MM.1S (cell line): ENCODE results near the gene ANKRD26.

Experiments used
- DNase-seq: peaks from one replicate; pipeline ENCODE4 v3.0.0-alpha.2; 2015
- H2AFZ ChIP-seq: fragments of 300-600 bp; sonication (generic); 2 replicates; pipeline ENCODE4 v1.6.0; 2016; ENCODE audit warnings: antibody characterized with exemption, low read length
- H3F3A ChIP-seq: fragments of 300-600 bp; sonication (generic); 2 replicates; pipeline ENCODE4 v1.6.1; 2016; ENCODE audit warnings: mild to moderate bottlenecking, antibody characterized with exemption, low read length, moderate library complexity, mixed read lengths; ENCODE audit not compliant: insufficient read depth
- H3K27ac ChIP-seq: fragments of 300-600 bp; sonication (generic); 2 replicates; pipeline ENCODE4 v1.5.1; 2016; ENCODE audit warnings: mild to moderate bottlenecking, low read length
- H3K27me3 ChIP-seq: fragments of 300-600 bp; sonication (generic); replicated peaks from 2 replicates; pipeline ENCODE4 v1.6.0; 2016; ENCODE audit warnings: low read length; ENCODE audit not compliant: insufficient read depth
- H3K36me3 ChIP-seq: fragments of 300-600 bp; sonication (generic); replicated peaks from 2 replicates; pipeline ENCODE4 v1.6.1; 2016; ENCODE audit warnings: mild to moderate bottlenecking, low read length, mixed read lengths; ENCODE audit not compliant: insufficient read depth
- H3K4me1 ChIP-seq: fragments of 300-600 bp; sonication (generic); 2 replicates; pipeline ENCODE4 v1.6.1; 2016; ENCODE audit warnings: low read length, mixed read lengths
- H3K4me2 ChIP-seq: fragments of 300-600 bp; sonication (generic); 2 replicates; pipeline ENCODE4 v1.6.0; 2016; ENCODE audit warnings: low read depth, low read length
- H3K4me3 ChIP-seq: fragments of 300-600 bp; sonication (generic); 2 replicates; pipeline ENCODE4 v1.5.1; 2016; ENCODE audit warnings: low read length, mixed read lengths
- H3K79me2 ChIP-seq: fragments of 300-600 bp; sonication (generic); 2 replicates; pipeline ENCODE4 v1.6.1; 2016; ENCODE audit warnings: mixed run types, low read length, mixed read lengths
- H3K9ac ChIP-seq: fragments of 300-600 bp; sonication (generic); 2 replicates; pipeline ENCODE4 v1.6.1; 2016; ENCODE audit warnings: low read length, mixed read lengths
- H3K9me2 ChIP-seq: fragments of 300-600 bp; sonication (generic); replicated peaks from 2 replicates; pipeline ENCODE4 v1.6.1; 2016; ENCODE audit warnings: mild to moderate bottlenecking, low read length, mixed read lengths; ENCODE audit not compliant: insufficient read depth
- H3K9me3 ChIP-seq: fragments of 300-600 bp; sonication (generic); replicated peaks from 2 replicates; pipeline ENCODE4 v1.6.1; 2016; ENCODE audit warnings: mild to moderate bottlenecking, low read length, mixed read lengths; ENCODE audit not compliant: insufficient read depth
- H4K20me1 ChIP-seq: fragments of 300-600 bp; sonication (generic); 2 replicates; pipeline ENCODE4 v1.6.1; 2016; ENCODE audit warnings: mild to moderate bottlenecking, low read length, moderate library complexity, mixed read lengths; ENCODE audit not compliant: insufficient read depth
- CTCF ChIP-seq: fragments of 300-600 bp; sonication (generic); IDR thresholded peaks from 2 replicates; pipeline ENCODE4 v1.5.1; 2016; ENCODE audit warnings: antibody characterized with exemption, low read length, mixed read lengths
- EZH2 ChIP-seq: fragments of 300-600 bp; sonication (generic); optimal IDR thresholded peaks from 2 replicates; pipeline ENCODE3; 2017; ENCODE audit warnings: low read depth, mild to moderate bottlenecking, antibody characterized with exemption, low read length, mixed read lengths
- EZH2phosphoT487 ChIP-seq: fragments of 300-600 bp; sonication (generic); IDR thresholded peaks from 2 replicates; pipeline ENCODE4 v1.6.1; 2018; ENCODE audit warnings: antibody characterized with exemption, low read length

ANKRD26 gene

GRCh38 chr10:27104919-27105318 is 4.6 kb upstream of the ANKRD26 start:
- no peak for DNase-seq
- Histone ChIP-seq H4K20me1 (no peaks in the 10 kb centered on the region), H3K4me3 (no peak overlapping the region), H3K9ac (no peak overlapping the region), H3K9me2 (no peaks in the 10 kb centered on the region), H3K79me2 (no peaks in the 10 kb centered on the region), H3K27me3 (no peaks in the 10 kb centered on the region), H3K27ac (no peak overlapping the region), H3K9me3 (no peaks in the 10 kb centered on the region), H3K36me3 (no peaks in the 10 kb centered on the region), H3K4me1 (no peaks in the 10 kb centered on the region), H2AFZ (no peak overlapping the region), H3K4me2 (no peak overlapping the region), H3F3A (peaks cover 6% of the 10 kb centered on the region; the same call in 1 of the 2 replicates)
- no peak for TF ChIP-seq CTCF
- no peak for TF ChIP-seq EZH2phosphoT487
- TF ChIP-seq EZH2 = no peak

- H3K36me3 ChIP-seq = no peaks in the 10 kb centered on the region
- TF ChIP-seq CTCF = no peak
- no peak for TF ChIP-seq EZH2phosphoT487
- TF ChIP-seq EZH2 = no peak
- peaks cover 8% of the 10 kb centered on the region for H3K79me2 ChIP-seq
- peak overlapping the region; percentile 80 for H3K4me2 ChIP-seq
- peak overlapping the region; percentile 70 for H3K4me3 ChIP-seq
- H3K4me1 ChIP-seq = no peaks in the 10 kb centered on the region
- H3F3A ChIP-seq = no peaks in the 10 kb centered on the region
- no peaks in the 10 kb centered on the region for H3K27me3 ChIP-seq
- H4K20me1 ChIP-seq = no peaks in the 10 kb centered on the region
- H3K9ac ChIP-seq = peak overlapping the region; percentile 76; the same call in 1 of the 2 replicates
- no peaks in the 10 kb centered on the region for H3K9me3 ChIP-seq
- no peaks in the 10 kb centered on the region for H3K9me2 ChIP-seq
- DNase-seq = peak; percentile 21
- peak overlapping the region; percentile 95 for H2AFZ ChIP-seq
- peak overlapping the region; percentile 68; the same call in 1 of the 2 replicates for H3K27ac ChIP-seq
Measured at GRCh38 chr10:27100813-27101347, 586 bp upstream of the ANKRD26 start.

GRCh38 chr10:27099448-27099847 is 846 bp downstream of the ANKRD26 start:
- H4K20me1 ChIP-seq = no peaks in the 10 kb centered on the region
- H2AFZ ChIP-seq = peak overlapping the region; percentile 81
- peak overlapping the region; percentile 74 for H3K4me2 ChIP-seq
- no peak for TF ChIP-seq EZH2
- H3K27me3 ChIP-seq = no peaks in the 10 kb centered on the region
- peak overlapping the region; percentile 76 for H3K9ac ChIP-seq
- no peaks in the 10 kb centered on the region for H3K9me2 ChIP-seq
- no peaks in the 10 kb centered on the region for H3F3A ChIP-seq
- no peaks in the 10 kb centered on the region for H3K36me3 ChIP-seq
- no peaks in the 10 kb centered on the region for H3K4me1 ChIP-seq
- H3K4me3 ChIP-seq = peak overlapping the region; percentile 70
- H3K79me2 ChIP-seq = peaks cover 8% of the 10 kb centered on the region
- no peaks in the 10 kb centered on the region for H3K9me3 ChIP-seq
- DNase-seq = no peak
- peak overlapping the region; percentile 68; the same call in 1 of the 2 replicates for H3K27ac ChIP-seq
